K562 (cell line): Measurements from ENCODE around the gene BAIAP2. TPM values are rescaled to one million over a fixed set of nuclear protein-coding genes. Genes with fewer than 3 reads are reported as not detected.

Source experiments
- CBFB ChIP-seq: sonication (generic); formaldehyde crosslinking; IDR thresholded peaks from 2 replicates; pipeline ENCODE4 v1.4.0; 2020; ENCODE audit warnings: mild to moderate bottlenecking, missing genetic modification reagents
- HMGN3 ChIP-seq: IDR thresholded peaks from 2 replicates; pipeline ENCODE4 v1.6.1; 2011; ENCODE audit warnings: borderline replicate concordance, low read depth, mild to moderate bottlenecking, mixed read lengths, low read length; ENCODE audit not compliant: insufficient read length; ENCODE audit errors: extremely low read depth
- HNRNPLL ChIP-seq: fragments of 200-400 bp; formaldehyde crosslinking; IDR thresholded peaks from 2 replicates; pipeline ENCODE4 v1.6.1; 2017; ENCODE audit warnings: low read length, low read depth, mild to moderate bottlenecking; ENCODE audit not compliant: poor library complexity, severe bottlenecking
- KLF10 ChIP-seq: fragments of 250-450 bp; sonication (Bioruptor Pico); IDR thresholded peaks from 2 replicates; pipeline ENCODE4 v1.6.1; 2021; ENCODE audit warnings: matching md5 sums
- NFIC ChIP-seq: fragments of 450-650 bp; IDR thresholded peaks from 2 replicates; pipeline ENCODE4 v1.6.1; 2017; ENCODE audit warnings: mild to moderate bottlenecking, inconsistent platforms
- RCOR1 ChIP-seq, 2 experiments: IDR thresholded peaks; 2 replicates each; pipeline ENCODE4 v1.6.1; 2012; ENCODE audit warnings: low read depth in 2 of 2, low read length in 2 of 2, borderline replicate concordance in 1 of 2, improper control_type of control experiment in 1 of 2
- ZBTB17 ChIP-seq: fragments of 450-650 bp; formaldehyde crosslinking; IDR thresholded peaks from 2 replicates; pipeline ENCODE4 v1.4.0; 2020; ENCODE audit warnings: mild to moderate bottlenecking
- polyA plus RNA-seq, 8 experiments: library from polyadenylated mRNA; depleted of rRNA in 4 of 8; stranded (reverse) in 5 of 8; unstranded in 3 of 8; fragments of >200 nt; fragmentation: Nextera tagmentation in 2 of 8; fragmentation: Illumina TruSeq in 1 of 8; extraction: Ambion mirVana in 2 of 8; extraction: Trizol in 1 of 8; gene quantifications; 2 replicates each; pipeline versions ENCODE4 v1.2.1 to v1.2.3, GENCODE V29; 2011 to 2014; ENCODE audit warnings: inconsistent platforms in 1 of 8, missing spikeins in 1 of 8
- total RNA-seq, 7 experiments: library from RNA; depleted of rRNA in 6 of 7; stranded (reverse); fragments of >200 nt in 6 of 7; fragmentation: Illumina TruSeq in 2 of 7; extraction: Trizol in 2 of 7; gene quantifications; 2 replicates each; pipeline versions ENCODE4 v1.2.1 to v1.2.3, GENCODE V29; 2011 to 2021; ENCODE audit warnings: low replicate concordance in 1 of 7
- TF ChIP-seq, protein P1 (sequence below), 2 experiments: fragments of 450-650 bp; formaldehyde crosslinking in 1 of 2; IDR thresholded peaks; 2 replicates each; pipeline versions ENCODE4 v1.4.0 to v1.6.1; 2014 to 2020; ENCODE audit warnings: mild to moderate bottlenecking in 2 of 2, borderline replicate concordance in 1 of 2, low read depth in 1 of 2
- TF ChIP-seq, protein P2 (sequence below): fragments of 450-650 bp; IDR thresholded peaks from 2 replicates; pipeline ENCODE4 v1.6.1; 2018; ENCODE audit not compliant: partially characterized antibody
- TF ChIP-seq, protein P3 (sequence below), 3 experiments: IDR thresholded peaks in 2 of 3; conservative IDR thresholded peaks in 1 of 3; 2 replicates each; pipeline ENCODE4 v1.5.1; 2011 to 2012; ENCODE audit warnings: low read length in 3 of 3, mild to moderate bottlenecking in 3 of 3, control low read depth in 2 of 3, improper control_type of control experiment in 1 of 3, inconsistent platforms in 1 of 3, low read depth in 1 of 3, mixed read lengths in 1 of 3, moderate library complexity in 1 of 3; ENCODE audit not compliant: insufficient read depth in 2 of 3
- TF ChIP-seq, protein P4 (sequence below): sonication (generic); formaldehyde crosslinking; IDR thresholded peaks from 2 replicates; pipeline ENCODE4 v1.8.0; 2022; ENCODE audit warnings: missing genetic modification reagents, mild to moderate bottlenecking, moderate library complexity, borderline replicate concordance

Gene BAIAP2
- total and polyA plus RNA-seq, 9 of the 15 experiments (the other 6 are each of a cell fraction or from before 2014, with no cell fraction given): 2.3 to 51.6 (median 18.4) TPM

DNA sequence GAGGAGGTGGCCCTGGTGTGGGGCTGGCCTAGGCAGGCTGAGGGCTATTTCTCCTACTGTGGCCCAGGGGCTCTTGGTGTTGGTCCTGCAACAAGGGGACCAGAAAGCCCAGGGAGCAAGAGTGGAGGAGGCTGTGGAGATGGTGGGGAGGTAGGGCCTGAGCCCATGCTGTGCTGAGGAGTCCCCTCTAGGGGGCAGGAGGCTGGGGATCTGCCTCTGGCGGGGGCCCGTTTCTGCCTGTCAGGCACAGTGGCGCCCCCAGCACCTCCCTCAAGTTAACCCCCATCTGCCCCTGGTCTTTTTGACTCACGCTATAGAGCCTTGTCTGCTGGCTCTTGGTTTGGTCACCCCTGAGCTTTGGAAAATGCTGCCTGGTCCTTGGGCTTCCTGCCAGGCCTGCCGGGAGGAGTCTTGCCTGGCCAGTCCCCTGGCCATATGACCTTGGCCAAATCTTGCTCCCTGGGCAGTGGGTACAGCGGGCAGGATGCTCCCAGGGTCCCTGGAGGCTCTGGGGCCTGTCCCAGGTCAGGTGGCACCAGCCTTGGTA is 5.9 kb downstream of the BAIAP2 start (continued):
- TF ChIP-seq, protein P1, sequence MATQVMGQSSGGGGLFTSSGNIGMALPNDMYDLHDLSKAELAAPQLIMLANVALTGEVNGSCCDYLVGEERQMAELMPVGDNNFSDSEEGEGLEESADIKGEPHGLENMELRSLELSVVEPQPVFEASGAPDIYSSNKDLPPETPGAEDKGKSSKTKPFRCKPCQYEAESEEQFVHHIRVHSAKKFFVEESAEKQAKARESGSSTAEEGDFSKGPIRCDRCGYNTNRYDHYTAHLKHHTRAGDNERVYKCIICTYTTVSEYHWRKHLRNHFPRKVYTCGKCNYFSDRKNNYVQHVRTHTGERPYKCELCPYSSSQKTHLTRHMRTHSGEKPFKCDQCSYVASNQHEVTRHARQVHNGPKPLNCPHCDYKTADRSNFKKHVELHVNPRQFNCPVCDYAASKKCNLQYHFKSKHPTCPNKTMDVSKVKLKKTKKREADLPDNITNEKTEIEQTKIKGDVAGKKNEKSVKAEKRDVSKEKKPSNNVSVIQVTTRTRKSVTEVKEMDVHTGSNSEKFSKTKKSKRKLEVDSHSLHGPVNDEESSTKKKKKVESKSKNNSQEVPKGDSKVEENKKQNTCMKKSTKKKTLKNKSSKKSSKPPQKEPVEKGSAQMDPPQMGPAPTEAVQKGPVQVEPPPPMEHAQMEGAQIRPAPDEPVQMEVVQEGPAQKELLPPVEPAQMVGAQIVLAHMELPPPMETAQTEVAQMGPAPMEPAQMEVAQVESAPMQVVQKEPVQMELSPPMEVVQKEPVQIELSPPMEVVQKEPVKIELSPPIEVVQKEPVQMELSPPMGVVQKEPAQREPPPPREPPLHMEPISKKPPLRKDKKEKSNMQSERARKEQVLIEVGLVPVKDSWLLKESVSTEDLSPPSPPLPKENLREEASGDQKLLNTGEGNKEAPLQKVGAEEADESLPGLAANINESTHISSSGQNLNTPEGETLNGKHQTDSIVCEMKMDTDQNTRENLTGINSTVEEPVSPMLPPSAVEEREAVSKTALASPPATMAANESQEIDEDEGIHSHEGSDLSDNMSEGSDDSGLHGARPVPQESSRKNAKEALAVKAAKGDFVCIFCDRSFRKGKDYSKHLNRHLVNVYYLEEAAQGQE (IDR thresholded peaks at IDR 0.05; ENCODE audit: borderline replicate concordance): peak; percentile 38; the same call in 1 of the 2 replicates
- TF ChIP-seq, protein P1 (CRISPR knock-in tag; IDR thresholded peaks at IDR 0.05; ENCODE audit: low read depth): no peak
- TF ChIP-seq, protein P2, sequence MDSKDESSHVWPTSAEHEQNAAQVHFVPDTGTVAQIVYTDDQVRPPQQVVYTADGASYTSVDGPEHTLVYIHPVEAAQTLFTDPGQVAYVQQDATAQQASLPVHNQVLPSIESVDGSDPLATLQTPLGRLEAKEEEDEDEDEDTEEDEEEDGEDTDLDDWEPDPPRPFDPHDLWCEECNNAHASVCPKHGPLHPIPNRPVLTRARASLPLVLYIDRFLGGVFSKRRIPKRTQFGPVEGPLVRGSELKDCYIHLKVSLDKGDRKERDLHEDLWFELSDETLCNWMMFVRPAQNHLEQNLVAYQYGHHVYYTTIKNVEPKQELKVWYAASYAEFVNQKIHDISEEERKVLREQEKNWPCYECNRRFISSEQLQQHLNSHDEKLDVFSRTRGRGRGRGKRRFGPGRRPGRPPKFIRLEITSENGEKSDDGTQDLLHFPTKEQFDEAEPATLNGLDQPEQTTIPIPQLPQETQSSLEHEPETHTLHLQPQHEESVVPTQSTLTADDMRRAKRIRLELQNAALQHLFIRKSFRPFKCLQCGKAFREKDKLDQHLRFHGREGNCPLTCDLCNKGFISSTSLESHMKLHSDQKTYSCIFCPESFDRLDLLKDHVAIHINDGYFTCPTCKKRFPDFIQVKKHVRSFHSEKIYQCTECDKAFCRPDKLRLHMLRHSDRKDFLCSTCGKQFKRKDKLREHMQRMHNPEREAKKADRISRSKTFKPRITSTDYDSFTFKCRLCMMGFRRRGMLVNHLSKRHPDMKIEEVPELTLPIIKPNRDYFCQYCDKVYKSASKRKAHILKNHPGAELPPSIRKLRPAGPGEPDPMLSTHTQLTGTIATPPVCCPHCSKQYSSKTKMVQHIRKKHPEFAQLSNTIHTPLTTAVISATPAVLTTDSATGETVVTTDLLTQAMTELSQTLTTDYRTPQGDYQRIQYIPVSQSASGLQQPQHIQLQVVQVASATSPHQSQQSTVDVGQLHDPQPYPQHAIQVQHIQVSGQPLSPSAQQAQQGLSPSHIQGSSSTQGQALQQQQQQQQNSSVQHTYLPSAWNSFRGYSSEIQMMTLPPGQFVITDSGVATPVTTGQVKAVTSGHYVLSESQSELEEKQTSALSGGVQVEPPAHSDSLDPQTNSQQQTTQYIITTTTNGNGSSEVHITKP: no peak
- TF ChIP-seq, protein P3, sequence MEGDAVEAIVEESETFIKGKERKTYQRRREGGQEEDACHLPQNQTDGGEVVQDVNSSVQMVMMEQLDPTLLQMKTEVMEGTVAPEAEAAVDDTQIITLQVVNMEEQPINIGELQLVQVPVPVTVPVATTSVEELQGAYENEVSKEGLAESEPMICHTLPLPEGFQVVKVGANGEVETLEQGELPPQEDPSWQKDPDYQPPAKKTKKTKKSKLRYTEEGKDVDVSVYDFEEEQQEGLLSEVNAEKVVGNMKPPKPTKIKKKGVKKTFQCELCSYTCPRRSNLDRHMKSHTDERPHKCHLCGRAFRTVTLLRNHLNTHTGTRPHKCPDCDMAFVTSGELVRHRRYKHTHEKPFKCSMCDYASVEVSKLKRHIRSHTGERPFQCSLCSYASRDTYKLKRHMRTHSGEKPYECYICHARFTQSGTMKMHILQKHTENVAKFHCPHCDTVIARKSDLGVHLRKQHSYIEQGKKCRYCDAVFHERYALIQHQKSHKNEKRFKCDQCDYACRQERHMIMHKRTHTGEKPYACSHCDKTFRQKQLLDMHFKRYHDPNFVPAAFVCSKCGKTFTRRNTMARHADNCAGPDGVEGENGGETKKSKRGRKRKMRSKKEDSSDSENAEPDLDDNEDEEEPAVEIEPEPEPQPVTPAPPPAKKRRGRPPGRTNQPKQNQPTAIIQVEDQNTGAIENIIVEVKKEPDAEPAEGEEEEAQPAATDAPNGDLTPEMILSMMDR (IDR thresholded peaks at IDR 0.05 in 2 of 3, conservative IDR thresholded peaks at IDR 0.05 in 1 of 3; ENCODE audit: insufficient read depth in 2 of 3, low read depth in 1 of 3, low read length in 3 of 3): peak; percentile 84 to 96 (median 85)
- TF ChIP-seq RCOR1 (IDR thresholded peaks at IDR 0.05; ENCODE audit: borderline replicate concordance in 1 of 2, low read depth in 2 of 2, low read length in 2 of 2): 0 out of 4 replicates have a peak, but pooled peaks of 1 of the 2 experiments have one; percentile 18
- peak; percentile 65 for TF ChIP-seq NFIC
- TF ChIP-seq HNRNPLL: peak; percentile 6
- no peak for TF ChIP-seq ZBTB17
- TF ChIP-seq, protein P4, sequence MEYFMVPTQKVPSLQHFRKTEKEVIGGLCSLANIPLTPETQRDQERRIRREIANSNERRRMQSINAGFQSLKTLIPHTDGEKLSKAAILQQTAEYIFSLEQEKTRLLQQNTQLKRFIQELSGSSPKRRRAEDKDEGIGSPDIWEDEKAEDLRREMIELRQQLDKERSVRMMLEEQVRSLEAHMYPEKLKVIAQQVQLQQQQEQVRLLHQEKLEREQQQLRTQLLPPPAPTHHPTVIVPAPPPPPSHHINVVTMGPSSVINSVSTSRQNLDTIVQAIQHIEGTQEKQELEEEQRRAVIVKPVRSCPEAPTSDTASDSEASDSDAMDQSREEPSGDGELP: peak; percentile 37
- TF ChIP-seq HMGN3: no peak
- peak; percentile 56; the same call in 1 of the 2 replicates for TF ChIP-seq CBFB (CRISPR knock-in tag)
- TF ChIP-seq KLF10 (CRISPR knock-in tag): no peak
